Dedifferentiated amniotic fluid mesenchymal stem cell (primary cell): ENCODE measurements around the gene MND1.

ENCODE experiments used
- DNase-seq: peaks from one replicate; pipeline ENCODE4 v3.0.0-alpha.2; 2016; ENCODE audit errors: extremely low spot score

Gene MND1, protein sequence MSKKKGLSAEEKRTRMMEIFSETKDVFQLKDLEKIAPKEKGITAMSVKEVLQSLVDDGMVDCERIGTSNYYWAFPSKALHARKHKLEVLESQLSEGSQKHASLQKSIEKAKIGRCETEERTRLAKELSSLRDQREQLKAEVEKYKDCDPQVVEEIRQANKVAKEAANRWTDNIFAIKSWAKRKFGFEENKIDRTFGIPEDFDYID

DNA sequence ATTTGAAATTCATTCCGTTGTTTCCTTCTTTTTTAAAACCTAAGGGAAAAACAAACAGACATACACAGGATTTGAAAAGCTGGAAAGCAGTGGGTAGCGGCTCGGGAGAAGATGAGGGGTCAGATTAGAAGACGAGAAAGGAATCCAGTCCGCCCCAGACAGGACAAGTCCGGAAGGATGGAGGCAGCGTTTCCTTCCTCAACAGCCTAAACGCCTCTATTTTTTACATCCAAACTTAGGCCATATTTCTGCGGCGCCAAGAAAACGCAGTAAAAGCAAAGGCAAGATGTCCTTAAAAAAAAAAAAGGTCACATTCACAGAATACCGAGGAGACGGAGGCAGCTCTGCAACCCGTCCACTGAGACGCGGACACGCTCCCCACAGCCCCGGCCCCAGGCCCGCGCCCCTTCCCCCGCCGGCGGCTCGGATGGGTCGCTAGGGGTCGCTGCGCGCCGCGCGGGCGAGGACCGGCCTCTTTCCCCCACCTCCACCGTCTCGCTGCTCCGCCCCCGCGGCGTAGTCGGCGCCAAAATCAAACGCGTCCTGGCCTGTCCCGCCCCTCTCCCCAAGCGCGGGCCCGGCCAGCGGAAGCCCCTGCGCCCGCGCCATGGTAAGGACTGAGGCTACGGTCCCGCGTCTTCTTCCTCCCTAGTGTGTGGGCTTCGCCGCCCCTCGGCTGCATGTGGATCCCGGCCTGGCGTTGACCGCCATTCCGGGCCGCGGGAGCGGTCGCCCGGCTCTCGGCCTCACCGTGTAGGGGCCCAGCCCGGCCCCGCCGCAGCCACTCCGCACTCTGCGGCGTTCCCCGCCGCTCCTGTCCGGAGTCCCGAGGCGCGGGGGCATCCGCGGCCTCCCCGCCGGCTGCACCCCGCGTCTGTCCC, at the start of gene MND1:
Gene MND1 (plus strand): TSS at position 558 of the 881 bp plus-strand sequence. CDS start 50 bp downstream, at position 608.
- DNase-seq = peak; percentile 65

DNA sequence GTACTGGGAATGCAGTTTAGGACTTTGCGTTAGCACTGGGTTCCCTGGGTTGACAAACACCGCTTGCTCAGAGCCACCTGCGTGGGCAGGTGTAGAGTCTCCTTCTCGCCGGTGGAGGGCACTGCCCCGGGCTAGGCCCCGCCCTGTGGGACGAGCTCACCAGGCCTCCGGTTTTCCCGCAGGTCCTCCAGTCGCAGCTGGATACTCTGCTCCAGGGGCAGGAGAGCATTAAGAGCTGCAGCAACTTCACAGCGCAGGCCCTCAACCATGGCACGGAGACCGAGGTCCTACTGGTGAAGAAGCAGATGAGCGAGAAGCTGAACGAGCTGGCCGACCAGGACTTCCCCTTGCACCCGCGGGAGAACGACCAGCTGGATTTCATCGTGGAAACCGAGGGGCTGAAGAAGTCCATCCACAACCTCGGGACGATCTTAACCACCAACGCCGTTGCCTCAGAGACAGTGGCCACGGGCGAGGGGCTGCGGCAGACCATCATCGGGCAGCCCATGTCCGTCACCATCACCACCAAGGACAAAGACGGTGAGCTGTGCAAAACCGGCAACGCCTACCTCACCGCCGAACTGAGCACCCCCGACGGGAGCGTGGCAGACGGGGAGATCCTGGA, 49.2 kb upstream of the MND1 start:
- no peak for DNase-seq

DNA sequence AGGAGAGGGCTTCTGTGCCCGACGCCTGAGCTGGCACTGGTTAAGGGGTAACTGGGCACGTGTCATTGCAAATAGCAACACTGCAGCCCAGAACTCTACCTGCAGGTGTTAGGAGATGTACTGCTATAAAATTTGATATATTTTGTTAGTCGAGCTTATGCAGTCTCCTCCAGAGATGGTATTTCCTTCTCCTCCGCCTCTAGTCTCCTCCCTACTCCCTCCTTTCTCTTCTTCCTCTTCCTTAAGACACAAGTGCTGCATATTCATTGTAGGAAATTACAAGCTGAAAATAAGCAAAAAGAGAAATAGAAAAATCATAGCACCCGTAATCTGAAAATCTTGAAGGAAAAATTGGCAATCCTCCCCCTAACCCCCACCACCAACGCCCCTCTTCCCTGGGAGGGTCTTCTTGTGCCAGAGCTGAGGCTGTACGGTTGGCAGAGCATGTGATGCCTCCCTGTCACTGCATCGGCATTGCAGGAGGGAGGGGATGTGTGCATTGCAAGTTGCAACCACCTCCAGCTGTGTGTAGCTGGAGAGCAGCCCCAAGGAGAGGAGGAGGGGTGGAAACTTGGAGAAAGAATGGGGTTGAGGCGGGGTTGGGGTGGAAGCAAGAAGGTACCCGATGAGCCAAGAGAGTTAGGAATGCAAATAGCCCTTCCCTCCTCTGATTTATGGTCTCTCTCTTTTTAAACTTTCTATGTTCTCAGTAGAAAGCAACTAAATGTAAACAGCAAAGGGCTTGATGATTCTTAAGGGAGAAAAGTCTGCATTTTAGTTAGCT, 48.3 kb upstream of the MND1 start:
- DNase-seq = peak; percentile 26

DNA sequence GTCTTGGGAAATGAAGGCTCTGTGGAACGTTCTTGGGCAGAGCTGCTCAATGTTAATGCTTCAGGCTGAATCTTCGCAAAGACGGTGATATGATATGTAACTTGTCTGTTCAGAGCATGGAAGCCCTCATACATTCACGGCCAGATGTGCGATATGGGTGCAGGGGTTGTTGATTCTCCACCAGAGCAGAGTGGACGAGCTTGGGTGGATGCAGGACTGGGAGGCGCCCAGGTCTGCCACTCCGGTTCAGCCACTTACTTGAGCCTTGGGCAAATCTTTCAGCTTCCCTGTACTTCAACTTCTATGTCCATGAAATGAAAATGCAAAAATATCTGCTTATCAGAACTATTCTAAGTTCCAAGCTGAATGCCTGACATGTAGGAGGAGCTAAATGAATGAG, 47.4 kb upstream of the MND1 start:
- DNase-seq = no peak

DNA sequence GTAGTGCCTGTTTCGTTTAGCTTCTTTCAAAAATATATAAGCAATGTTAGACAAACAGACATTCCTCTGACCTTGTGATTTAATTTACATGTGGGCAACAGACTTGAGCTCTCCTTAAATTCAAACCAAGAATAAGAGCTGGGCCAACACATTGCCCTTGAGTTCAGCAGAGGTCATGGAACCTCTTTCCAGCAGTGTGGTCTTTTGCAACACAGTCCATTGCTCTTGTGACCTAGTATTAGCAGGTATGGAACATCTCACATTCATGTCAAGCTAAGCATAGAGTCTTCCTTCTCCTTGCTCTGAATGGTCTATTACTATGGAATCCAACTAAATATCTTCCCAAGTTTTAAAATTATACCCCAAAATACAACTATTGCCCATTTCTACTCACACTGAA, 33.7 kb upstream of the MND1 start:
- DNase-seq = no peak

DNA sequence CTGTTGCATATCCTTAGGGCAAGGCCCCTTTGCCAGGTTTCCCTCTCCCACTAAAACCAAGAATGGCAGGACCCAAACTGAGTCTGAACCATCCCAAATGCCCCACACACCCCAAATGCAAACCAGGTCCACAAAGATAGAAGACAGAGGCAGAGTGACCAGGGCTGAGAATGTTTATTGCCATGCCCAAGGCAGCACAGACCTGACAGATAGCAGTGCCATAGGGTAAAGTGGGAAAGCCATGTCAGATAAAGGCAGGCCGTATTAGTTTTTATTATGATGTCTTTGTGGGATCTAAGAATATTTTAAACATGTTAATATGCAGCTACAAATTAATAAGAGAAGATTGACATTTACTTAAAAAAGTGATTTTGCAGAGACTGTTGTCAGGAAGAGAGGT, 29.6 kb upstream of the MND1 start:
- DNase-seq = no peak

DNA sequence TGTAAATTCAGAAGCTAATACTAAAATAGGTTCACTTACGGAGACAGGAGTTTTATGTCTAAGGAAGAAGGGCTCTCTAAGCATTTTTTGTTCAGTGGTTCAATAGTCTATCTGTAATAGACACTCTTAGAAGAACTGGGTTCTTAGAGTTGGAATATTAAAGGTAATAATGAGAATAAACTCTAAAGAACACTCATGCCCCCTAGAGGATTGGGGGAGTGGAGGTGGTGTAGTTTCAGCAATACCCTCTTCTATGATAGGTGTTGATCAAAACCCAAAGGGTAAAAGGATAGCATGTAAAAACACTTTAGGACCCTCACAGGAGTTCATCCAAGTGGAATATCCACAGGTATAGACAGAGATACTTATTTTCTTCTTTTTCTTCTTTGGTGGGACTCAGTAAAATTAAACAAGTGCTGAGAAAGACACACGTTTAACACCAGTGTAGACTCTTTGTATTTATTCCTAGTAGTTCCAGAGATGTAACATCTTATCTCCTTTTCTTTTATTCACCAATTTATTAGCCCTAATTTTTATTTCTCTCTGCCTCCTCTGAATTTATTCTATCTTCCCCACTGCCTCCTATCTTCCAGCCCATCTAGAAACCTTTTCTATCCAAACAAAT, 25.7 kb upstream of the MND1 start:
- DNase-seq = peak; percentile 20

DNA sequence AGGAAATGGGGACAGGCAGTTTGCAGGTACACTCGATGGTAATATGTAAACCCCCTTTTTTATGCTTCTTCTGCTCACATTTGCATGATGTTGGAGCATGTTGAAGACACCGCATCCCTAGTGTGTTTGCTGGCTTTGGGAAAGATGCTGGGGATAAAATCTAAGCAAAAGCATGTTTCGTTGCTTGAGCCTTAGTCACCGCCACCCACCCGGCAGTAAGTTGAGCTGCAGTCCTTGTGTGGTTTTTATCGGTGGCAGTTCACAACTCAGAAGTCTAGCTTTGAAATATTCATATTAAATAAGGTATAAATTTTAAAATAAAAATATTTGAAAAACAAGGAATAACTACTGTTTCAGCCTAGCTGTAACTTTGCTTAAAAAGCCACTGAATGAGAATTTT, 21.7 kb upstream of the MND1 start:
- no peak for DNase-seq

DNA sequence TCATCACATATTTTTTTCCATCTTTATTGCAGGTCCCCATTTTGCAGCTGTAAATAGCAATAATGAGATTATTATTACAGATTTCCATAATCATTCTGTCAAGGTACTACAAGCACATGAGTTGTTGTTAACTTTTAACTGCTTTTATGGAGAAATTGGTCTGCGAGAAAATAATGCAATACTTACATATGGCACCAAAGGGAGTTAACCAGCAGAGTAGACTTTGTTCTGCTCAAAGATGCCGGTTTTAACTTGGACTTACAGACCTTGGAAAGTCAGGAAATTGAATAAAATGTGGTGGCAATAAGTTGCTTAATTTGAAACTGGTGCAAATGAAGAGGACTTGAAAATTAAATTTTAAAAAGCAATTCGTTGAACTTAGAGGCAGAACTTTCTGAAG, 20.4 kb upstream of the MND1 start:
- DNase-seq = no peak

DNA sequence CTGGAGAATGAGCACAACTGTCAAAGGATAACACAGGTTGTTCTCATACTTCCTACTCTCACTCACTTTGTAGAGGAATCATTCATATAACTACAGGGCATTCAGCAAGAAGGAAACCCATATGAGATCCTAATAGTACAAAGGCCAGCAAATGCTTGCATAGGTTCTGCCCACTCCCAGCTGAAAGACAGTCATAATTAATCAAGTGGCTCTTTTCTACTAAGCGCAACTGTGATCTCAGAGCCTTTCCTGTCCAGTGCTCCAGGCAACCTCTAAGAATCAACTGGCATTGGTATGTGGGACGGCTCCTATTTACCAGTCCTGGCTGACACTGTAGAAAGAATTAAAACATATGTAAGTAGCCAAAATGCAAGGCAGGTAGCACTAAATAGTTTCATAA, 18.9 kb upstream of the MND1 start:
- DNase-seq = no peak

DNA sequence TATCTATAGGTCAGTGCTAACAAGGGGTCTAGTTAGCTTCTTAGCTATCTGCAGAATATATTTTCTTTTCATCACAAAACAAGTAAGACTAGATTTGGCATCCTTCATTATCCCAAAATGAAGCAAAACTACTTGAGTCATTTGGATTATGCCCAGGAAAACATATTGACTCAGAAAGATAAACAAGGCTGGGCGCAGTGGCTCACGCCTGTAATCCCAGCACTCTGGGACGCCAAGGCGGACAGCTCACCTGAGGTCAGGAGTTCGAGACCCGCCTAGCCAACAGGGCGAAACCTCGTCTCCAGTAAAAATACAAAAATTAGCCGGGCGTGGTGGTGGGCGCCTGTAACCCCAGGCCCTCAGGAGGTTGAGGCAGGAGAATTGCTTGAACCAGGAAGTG, 18.0 kb upstream of the MND1 start:
- no peak for DNase-seq

DNA sequence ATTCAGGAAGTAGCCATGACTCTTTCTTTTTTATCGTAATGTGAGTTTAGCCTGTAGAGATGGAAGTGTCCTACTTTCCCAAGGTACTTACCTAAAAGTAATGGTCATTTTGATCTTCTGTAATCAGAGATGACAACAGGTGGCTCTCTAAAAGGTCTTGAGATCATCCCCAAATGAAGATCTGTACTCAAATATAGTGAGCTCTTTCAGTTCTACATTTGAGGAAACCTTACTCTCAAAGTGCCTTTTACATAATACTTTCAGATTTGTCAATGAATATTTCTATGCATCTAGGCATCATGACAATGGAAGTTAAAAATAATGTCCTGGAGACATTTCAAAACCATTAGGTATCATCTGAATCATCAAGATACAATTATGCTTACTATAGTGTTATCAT, 17.2 kb upstream of the MND1 start:
- DNase-seq = no peak

DNA sequence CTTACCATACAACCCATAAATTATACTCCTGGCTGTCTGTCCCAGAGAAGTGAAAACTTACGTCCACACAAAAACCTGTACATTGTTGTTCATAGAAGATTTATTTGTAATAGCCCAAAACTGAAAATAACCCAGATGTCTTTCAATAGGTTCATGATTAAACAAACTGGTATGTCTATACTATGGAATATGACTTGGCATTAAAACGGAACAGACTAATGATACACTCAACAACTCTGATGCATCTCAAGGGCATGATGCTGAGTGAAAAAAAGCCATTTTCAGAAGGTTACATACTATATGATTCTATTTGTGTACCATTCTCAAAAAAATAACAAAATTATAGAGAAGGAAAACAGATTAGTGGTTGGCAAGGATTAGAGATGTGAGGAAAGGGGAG, 11.6 kb upstream of the MND1 start:
- no peak for DNase-seq

DNA sequence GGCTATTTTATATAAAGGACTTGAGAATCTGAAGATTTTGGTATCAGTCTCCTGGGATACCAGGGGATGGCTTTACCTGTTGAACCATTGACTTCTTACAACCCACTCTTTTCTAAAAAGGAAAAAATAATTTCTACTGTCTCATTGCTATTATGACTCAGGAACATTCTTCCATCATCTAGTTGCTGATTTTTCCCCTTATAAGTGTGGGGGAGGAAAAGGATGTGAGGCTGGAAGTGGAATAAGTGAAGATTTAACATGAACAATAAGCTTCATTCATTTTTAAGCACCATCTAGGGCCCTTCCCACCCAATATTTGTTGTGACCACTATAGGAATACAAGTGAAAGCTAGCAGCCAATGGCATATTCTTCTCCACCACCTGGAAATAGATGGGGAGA, 10.6 kb upstream of the MND1 start:
- DNase-seq = no peak

DNA sequence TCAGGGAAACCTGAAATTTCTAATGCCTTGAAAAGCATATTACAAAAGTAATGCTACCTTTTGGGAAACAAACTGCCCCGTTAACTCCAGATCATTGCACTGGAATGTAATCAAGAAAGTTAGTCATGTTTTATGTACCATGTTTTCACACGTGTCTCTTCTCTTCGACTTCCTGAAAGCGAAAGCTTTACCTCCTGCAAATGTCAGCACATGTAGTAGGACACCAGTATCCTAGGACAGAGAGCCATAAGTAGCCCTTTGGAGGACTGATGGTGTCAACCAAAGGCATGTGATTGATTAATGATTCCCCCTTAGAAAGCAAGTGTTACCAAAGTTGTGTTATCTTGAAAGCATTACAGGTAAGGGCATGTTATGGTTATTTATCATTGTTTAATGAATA, 8.8 kb upstream of the MND1 start:
- no peak for DNase-seq

DNA sequence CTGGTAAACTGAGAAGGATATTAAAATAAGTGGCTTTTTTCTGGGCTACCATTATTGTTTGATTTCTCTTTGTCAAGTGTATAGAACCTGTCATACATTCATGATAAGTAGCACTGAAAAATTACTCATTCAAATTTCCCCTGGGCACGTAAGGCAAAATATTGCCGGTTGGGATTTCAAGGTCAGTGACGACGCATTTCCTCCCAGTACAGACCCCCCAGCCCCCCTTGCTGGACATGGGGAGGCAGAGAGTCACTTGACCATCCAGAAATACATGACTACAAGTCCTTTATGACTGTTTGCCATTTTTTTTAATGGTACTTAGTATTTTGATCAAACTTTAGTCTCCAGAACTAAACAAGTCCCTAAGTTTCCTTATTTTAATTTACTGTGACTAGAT, 6.8 kb upstream of the MND1 start:
- DNase-seq = no peak

DNA sequence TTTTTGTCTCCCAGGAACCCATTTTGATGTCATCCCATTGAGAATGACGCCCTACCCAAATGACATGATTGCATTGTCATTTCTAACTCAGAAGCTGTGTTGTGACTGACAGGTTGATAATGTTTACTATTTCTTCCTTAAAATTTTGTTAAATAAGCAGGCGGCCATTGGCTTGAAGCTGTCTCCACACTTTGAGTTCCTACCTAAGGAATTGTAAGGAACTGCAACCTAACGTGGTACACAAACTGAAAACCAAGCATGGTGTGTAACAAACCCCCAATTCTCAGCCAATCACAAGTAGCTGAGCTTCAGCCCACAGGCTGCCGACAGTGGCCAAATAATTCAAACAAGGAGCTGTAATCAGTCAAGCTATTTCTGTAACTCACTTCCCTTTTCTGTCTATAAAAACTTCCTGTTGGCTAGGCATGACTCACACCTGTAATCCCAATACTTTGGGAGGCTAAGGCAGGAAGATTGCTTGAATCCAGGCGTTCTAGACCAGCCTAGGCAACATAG, 2.9 kb upstream of the MND1 start:
- no peak for DNase-seq

DNA sequence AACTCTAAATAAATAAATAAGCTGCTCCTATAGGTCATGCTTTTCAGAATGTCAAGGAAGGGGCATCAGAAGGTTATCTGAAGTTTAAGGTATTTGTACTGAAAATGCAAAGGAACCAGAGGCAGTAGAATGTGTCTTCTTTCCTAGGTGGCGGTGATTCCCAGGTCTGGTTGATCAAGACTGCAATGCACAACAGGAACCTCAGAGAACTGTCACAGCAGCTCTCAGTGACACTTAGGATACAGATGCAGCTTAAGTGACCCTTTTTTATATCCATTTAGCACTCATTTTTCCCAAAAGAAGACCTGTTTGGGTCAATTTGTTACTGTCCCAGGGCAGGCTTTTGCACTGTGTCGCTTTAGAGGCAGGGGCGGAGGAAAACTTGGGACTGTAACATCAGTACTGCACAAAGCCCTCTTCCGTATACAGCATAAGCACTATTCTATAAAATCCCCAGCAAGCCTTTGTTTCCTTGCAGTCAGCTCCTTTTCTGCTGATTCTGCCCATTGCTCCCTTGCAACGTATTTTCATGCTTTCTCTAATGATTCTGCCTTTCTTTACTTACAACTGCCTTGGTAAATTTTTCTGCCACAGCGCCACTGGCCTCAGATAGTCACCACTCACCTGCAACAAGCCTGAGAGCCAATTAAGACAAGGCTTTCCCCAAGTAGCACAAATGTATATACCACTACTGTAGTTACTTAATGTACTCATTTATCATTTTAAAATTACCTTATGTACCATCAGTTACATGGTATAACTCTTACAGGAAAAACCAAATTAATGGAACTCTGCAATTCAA, 1.5 kb upstream of the MND1 start:
- no peak for DNase-seq

DNA sequence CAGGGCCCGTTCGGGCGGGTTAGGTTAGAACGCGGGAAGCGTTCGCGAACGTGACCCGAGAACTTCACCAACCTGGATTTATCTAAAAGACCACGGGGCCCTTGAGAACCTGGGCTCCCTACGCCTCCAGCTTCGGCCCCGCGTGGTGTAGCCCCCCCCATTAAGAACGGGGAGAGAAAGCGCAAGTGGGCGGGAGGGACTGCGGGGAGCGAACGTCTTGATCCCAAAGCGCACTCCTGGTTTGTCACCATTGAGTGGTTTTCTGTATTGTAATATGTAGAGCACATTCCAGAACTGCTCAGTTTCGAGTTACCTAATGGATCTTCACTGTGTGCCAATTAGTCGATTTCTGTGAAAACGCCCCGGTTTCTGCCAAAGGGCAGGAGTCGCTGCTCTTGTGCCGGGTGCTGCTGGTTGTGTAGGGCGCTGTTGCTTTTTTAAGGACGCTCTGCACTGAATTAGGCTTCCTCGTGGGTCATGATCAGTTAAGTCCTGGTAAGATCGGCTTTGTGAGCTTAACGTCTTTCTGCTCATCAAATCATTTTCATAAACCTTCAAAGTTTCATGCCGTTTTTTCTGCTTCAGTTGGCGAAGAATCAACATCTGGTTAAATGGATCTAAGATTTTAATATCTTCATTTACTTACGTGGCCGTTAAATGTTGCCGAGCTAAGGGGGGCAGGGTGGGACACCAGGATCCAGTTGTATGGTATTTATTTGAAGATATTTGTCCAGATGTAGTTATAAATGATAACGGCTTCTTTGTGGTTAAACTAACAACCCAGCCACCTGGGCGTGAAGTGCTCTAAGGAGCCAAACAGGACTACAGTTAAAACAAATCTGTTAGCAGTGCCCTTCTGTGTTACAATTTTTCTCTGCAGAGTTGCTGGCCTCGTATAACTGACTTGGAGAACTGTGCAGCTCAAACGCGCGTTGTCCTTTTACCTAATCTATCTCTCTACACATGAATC, 809 bp downstream of the MND1 start:
- DNase-seq = peak; percentile 44

DNA sequence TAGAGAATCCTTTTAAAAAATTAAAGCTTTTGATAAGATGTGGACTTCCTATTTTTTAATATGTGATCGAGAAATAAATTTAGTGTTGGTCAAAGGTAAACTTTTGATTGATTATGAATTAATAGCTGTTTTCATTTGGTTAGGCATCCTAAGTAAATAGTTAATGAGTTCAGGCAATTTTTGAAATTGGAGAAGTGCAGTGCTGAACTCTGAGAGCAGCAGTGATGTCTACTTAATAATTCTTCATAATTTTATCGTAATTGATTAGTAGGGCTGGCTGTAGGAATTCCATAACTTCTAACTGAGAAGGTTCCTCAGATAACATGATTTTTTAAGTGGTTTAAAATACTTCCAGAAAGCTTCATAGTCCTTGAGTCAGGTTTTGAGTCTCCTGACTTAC, 1.5 kb downstream of the MND1 start:
- DNase-seq = no peak
